HepG2 (cell line): ENCODE results near the gene VPS26B. TPM values are rescaled to one million over a fixed set of nuclear protein-coding genes. Genes with fewer than 3 reads are reported as not detected.

Experiments used
- ASH2L ChIP-seq: fragments of 300-600, 200-600 bp; sonication (generic); IDR thresholded peaks from 2 replicates; pipeline ENCODE4 v1.7.0; 2017; ENCODE audit warnings: low read depth, mild to moderate bottlenecking, moderate library complexity, mixed read lengths, low read length; ENCODE audit not compliant: insufficient read length
- BRD4 ChIP-seq: sonication (generic); formaldehyde crosslinking; IDR thresholded peaks from 2 replicates; pipeline ENCODE4 v1.4.0; 2020; ENCODE audit warnings: missing genetic modification reagents
- CCDC6 ChIP-seq: sonication (generic); formaldehyde crosslinking; IDR thresholded peaks from 2 replicates; pipeline ENCODE4 v1.8.1; 2022; ENCODE audit warnings: mild to moderate bottlenecking, missing genetic modification reagents, moderate library complexity
- DNMT3B ChIP-seq: conservative IDR thresholded peaks from 2 replicates; pipeline ENCODE4 v1.6.1; 2016; ENCODE audit warnings: missing biosample characterization, control low read depth
- EEA1 ChIP-seq: sonication (generic); formaldehyde crosslinking; IDR thresholded peaks from 2 replicates; pipeline ENCODE4 v1.5.1; 2020; ENCODE audit warnings: mild to moderate bottlenecking, missing genetic modification reagents, borderline replicate concordance
- GZF1 ChIP-seq: sonication (generic); formaldehyde crosslinking; IDR thresholded peaks from 2 replicates; pipeline ENCODE4 v1.5.1; 2020; ENCODE audit warnings: mild to moderate bottlenecking, missing genetic modification reagents
- MATR3 ChIP-seq: sonication (generic); formaldehyde crosslinking; IDR thresholded peaks from 2 replicates; pipeline ENCODE4 v1.4.0; 2020; ENCODE audit warnings: missing genetic modification reagents
- MEIS1 ChIP-seq: sonication (generic); formaldehyde crosslinking; IDR thresholded peaks from 2 replicates; pipeline ENCODE4 v1.9.0; 2021; ENCODE audit warnings: mild to moderate bottlenecking, missing genetic modification reagents, moderate library complexity, borderline replicate concordance
- MLLT10 ChIP-seq: sonication (generic); formaldehyde crosslinking; IDR thresholded peaks from 2 replicates; pipeline ENCODE4 v1.4.0; 2020; ENCODE audit warnings: missing genetic modification reagents
- REL ChIP-seq: sonication (generic); formaldehyde crosslinking; conservative IDR thresholded peaks from 2 replicates; pipeline ENCODE4 v1.8.0; 2022; ENCODE audit warnings: mild to moderate bottlenecking, missing genetic modification reagents, moderate library complexity
- STAT5B ChIP-seq: sonication (generic); formaldehyde crosslinking; IDR thresholded peaks from 2 replicates; pipeline ENCODE4 v1.4.0; 2020; ENCODE audit warnings: missing genetic modification reagents
- ZBTB7B ChIP-seq: sonication (generic); formaldehyde crosslinking; IDR thresholded peaks from 2 replicates; pipeline ENCODE4 v1.4.0; 2020; ENCODE audit warnings: missing genetic modification reagents
- ZNF296 ChIP-seq: sonication (generic); formaldehyde crosslinking; conservative IDR thresholded peaks from 2 replicates; pipeline ENCODE4 v1.5.0; 2020; ENCODE audit warnings: mild to moderate bottlenecking, missing genetic modification reagents
- ZNF781 ChIP-seq: sonication (generic); formaldehyde crosslinking; IDR thresholded peaks from 2 replicates; pipeline ENCODE4 v1.5.1; 2020; ENCODE audit warnings: borderline replicate concordance, mild to moderate bottlenecking, missing genetic modification reagents; ENCODE audit errors: not compliant biosample characterization
- ZNF891 ChIP-seq: sonication (generic); formaldehyde crosslinking; IDR thresholded peaks from 2 replicates; pipeline ENCODE4 v1.5.0; 2020; ENCODE audit warnings: mild to moderate bottlenecking, missing genetic modification reagents
- polyA plus RNA-seq, 8 experiments: library from polyadenylated mRNA; depleted of rRNA in 3 of 8; stranded (reverse) in 7 of 8; unstranded in 1 of 8; fragments of >200 nt; fragmentation: Illumina TruSeq in 4 of 8; extraction: Trizol in 4 of 8; gene quantifications; 2 replicates each; pipeline versions ENCODE4 v1.2.1 to v1.2.3, GENCODE V29; 2011 to 2016; ENCODE audit warnings: low read depth in 4 of 8, missing spikeins in 1 of 8, mixed read lengths in 1 of 8; ENCODE audit not compliant: insufficient read depth in 1 of 8
- total RNA-seq, 5 experiments: library from RNA; depleted of rRNA; stranded (reverse); fragments of >200 nt; fragmentation: Illumina TruSeq; extraction: Trizol; gene quantifications; 2 replicates each; pipeline ENCODE4 v1.2.3, GENCODE V29; 2016; ENCODE audit warnings: low read depth in 1 of 5
- TF ChIP-seq, protein P1 (sequence below): sonication (generic); formaldehyde crosslinking; IDR thresholded peaks from 2 replicates; pipeline ENCODE4 v1.5.0; 2020; ENCODE audit warnings: mild to moderate bottlenecking, missing genetic modification reagents
- TF ChIP-seq, protein P2 (sequence below): sonication (generic); formaldehyde crosslinking; IDR thresholded peaks from 2 replicates; pipeline ENCODE4 v1.4.0; 2020; ENCODE audit warnings: missing genetic modification reagents, mild to moderate bottlenecking, borderline replicate concordance
- TF ChIP-seq, protein P3 (sequence below): sonication (generic); formaldehyde crosslinking; IDR thresholded peaks from 2 replicates; pipeline ENCODE4 v1.4.0; 2020; ENCODE audit warnings: missing genetic modification reagents
- TF ChIP-seq, protein P4 (sequence below): sonication (generic); formaldehyde crosslinking; IDR thresholded peaks from 2 replicates; pipeline ENCODE4 v1.4.0; 2020; ENCODE audit warnings: missing genetic modification reagents

VPS26B gene
- total and polyA plus RNA-seq, 2 of the 13 experiments (the other 11 are each of a cell fraction or from before 2014, with no cell fraction given) = 20.2 to 23.2 TPM

DNA sequence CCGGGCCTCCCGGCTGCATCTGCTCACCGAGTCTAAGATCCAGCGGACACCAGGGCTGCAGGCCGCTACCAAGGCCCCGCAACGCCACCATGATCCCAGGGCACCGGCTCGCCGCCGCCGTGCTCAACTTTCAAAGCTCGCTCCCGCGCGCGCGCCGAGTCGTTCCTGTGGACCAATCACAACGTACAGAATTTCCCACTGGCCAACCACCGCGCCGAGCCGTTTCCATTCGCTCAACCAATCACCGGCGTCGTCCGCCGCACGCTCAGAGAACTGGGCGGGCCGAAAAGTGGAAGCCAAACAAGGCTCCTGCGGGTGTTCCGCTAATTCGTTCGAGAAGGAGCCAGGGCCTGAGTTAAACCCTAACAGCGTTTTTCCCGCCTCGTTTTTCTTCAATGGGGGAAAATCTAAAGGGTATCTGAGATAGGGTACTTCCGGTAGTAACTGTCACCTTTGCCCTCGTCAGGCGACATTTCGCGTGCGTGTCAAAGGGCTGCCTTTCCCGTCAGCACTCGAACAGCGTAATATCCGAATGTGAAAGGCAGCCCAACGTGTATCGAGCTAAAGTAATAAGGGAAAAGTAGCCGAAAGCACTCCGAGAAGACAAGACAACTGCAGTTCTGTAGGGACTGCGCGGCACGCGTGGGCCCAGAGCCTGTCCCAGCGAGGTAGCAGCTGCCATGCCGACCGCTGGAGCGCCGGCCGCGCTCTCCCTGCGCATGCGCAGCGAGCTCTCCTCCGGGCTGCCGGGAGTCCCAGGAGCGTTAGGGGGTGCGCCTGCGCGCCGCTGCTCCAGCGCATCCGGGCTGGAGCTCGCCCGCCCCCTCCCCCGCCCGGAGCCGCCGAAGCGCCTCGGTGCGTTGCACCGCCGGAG lies at the start of gene VPS26B, which contains the start of gene NCAPD3 (continued):
- TF ChIP-seq, protein P1, sequence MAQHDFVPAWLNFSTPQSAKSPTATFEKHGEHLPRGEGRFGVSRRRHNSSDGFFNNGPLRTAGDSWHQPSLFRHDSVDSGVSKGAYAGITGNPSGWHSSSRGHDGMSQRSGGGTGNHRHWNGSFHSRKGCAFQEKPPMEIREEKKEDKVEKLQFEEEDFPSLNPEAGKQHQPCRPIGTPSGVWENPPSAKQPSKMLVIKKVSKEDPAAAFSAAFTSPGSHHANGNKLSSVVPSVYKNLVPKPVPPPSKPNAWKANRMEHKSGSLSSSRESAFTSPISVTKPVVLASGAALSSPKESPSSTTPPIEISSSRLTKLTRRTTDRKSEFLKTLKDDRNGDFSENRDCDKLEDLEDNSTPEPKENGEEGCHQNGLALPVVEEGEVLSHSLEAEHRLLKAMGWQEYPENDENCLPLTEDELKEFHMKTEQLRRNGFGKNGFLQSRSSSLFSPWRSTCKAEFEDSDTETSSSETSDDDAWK (CRISPR knock-in tag) = no peak
- TF ChIP-seq EEA1 (CRISPR knock-in tag) = no peak
- TF ChIP-seq MEIS1 (CRISPR knock-in tag) = peak; percentile 63; the same call in 1 of the 2 replicates
- peak; percentile 55; the same call in 1 of the 2 replicates for TF ChIP-seq BRD4 (CRISPR knock-in tag)
- TF ChIP-seq DNMT3B = peak; percentile 35; the same call in 1 of the 2 replicates
- TF ChIP-seq, protein P2, sequence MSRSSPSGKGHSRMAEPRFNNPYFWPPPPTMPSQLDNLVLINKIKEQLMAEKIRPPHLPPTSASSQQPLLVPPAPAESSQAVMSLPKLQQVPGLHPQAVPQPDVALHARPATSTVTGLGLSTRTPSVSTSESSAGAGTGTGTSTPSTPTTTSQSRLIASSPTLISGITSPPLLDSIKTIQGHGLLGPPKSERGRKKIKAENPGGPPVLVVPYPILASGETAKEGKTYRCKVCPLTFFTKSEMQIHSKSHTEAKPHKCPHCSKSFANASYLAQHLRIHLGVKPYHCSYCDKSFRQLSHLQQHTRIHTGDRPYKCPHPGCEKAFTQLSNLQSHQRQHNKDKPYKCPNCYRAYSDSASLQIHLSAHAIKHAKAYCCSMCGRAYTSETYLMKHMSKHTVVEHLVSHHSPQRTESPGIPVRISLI (CRISPR knock-in tag) = no peak
- TF ChIP-seq ZNF296 (CRISPR knock-in tag) = peak; percentile 58; the same call in 1 of the 2 replicates
- TF ChIP-seq ASH2L = peak; percentile 89
- no peak for TF ChIP-seq MATR3 (CRISPR knock-in tag)
- peak; percentile 33; the same call in 1 of the 2 replicates for TF ChIP-seq ZBTB7B (CRISPR knock-in tag)
- TF ChIP-seq, protein P3, sequence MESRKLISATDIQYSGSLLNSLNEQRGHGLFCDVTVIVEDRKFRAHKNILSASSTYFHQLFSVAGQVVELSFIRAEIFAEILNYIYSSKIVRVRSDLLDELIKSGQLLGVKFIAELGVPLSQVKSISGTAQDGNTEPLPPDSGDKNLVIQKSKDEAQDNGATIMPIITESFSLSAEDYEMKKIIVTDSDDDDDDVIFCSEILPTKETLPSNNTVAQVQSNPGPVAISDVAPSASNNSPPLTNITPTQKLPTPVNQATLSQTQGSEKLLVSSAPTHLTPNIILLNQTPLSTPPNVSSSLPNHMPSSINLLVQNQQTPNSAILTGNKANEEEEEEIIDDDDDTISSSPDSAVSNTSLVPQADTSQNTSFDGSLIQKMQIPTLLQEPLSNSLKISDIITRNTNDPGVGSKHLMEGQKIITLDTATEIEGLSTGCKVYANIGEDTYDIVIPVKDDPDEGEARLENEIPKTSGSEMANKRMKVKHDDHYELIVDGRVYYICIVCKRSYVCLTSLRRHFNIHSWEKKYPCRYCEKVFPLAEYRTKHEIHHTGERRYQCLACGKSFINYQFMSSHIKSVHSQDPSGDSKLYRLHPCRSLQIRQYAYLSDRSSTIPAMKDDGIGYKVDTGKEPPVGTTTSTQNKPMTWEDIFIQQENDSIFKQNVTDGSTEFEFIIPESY (CRISPR knock-in tag) = peak; percentile 34; the same call in 1 of the 2 replicates
- no peak for TF ChIP-seq MLLT10 (CRISPR knock-in tag)
- peak; percentile 82 for TF ChIP-seq ZNF891
- TF ChIP-seq REL = peak; percentile 94
- TF ChIP-seq ZNF781 (CRISPR knock-in tag) = peak; percentile 89
- TF ChIP-seq CCDC6 (CRISPR knock-in tag) = peak; percentile 74; the same call in 1 of the 2 replicates
- TF ChIP-seq GZF1 (CRISPR knock-in tag) = no peak
- no peak for TF ChIP-seq STAT5B
- TF ChIP-seq, protein P4, sequence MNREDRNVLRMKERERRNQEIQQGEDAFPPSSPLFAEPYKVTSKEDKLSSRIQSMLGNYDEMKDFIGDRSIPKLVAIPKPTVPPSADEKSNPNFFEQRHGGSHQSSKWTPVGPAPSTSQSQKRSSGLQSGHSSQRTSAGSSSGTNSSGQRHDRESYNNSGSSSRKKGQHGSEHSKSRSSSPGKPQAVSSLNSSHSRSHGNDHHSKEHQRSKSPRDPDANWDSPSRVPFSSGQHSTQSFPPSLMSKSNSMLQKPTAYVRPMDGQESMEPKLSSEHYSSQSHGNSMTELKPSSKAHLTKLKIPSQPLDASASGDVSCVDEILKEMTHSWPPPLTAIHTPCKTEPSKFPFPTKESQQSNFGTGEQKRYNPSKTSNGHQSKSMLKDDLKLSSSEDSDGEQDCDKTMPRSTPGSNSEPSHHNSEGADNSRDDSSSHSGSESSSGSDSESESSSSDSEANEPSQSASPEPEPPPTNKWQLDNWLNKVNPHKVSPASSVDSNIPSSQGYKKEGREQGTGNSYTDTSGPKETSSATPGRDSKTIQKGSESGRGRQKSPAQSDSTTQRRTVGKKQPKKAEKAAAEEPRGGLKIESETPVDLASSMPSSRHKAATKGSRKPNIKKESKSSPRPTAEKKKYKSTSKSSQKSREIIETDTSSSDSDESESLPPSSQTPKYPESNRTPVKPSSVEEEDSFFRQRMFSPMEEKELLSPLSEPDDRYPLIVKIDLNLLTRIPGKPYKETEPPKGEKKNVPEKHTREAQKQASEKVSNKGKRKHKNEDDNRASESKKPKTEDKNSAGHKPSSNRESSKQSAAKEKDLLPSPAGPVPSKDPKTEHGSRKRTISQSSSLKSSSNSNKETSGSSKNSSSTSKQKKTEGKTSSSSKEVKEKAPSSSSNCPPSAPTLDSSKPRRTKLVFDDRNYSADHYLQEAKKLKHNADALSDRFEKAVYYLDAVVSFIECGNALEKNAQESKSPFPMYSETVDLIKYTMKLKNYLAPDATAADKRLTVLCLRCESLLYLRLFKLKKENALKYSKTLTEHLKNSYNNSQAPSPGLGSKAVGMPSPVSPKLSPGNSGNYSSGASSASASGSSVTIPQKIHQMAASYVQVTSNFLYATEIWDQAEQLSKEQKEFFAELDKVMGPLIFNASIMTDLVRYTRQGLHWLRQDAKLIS (CRISPR knock-in tag) = no peak
